HFF-Myc (cell line): Measurements from ENCODE around the gene QKI.

Source experiments
- DNase-seq: peaks from one replicate; pipeline ENCODE4 v3.0.0-alpha.2; 2011; ENCODE audit warnings: low read depth; ENCODE audit errors: extremely low read depth
- H3K4me3 ChIP-seq: replicated peaks from 2 replicates; pipeline ENCODE4 v1.5.1; 2011; ENCODE audit warnings: low read depth, mild to moderate bottlenecking, control low read depth, low read length
- CTCF ChIP-seq: IDR thresholded peaks from 2 replicates; pipeline ENCODE4 v1.5.1; 2012; ENCODE audit warnings: mild to moderate bottlenecking, low read depth, low read length, control low read depth; ENCODE audit errors: missing control alignments

The QKI gene

GRCh38 chr6:163398115-163398514 is 16.4 kb upstream of the QKI start:
- no peak for TF ChIP-seq CTCF
- no peak for DNase-seq
- H3K4me3 ChIP-seq, result no peak overlapping the region

DNA sequence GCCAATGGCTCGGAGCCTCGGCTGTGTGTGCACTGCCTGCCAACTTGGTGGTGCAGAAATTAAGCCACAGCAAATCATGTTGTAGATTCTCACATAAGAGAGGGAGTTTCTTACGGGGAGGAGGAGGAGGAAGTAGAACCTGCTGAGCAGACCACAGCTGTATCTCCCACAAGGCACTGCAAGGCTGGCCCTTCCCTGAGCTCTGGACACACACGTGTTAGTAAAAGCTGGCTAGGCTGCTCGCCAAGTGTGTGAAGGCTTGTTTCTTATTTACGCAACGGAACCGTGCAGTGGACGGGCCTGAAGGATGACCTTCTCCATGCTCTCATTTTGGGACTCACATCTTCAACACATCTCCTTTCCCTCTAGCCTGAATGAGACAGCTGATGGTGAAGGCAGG is 15.7 kb upstream of the QKI start:
- no peak overlapping the region for H3K4me3 ChIP-seq
- no peak for TF ChIP-seq CTCF
- no peak for DNase-seq

- no peak overlapping the region for H3K4me3 ChIP-seq
- no peak for DNase-seq
- TF ChIP-seq CTCF, result no peak
Observed at GRCh38 chr6:163400509-163400908, 14.0 kb upstream of the QKI start.

- H3K4me3 ChIP-seq, result no peak overlapping the region
- no peak for DNase-seq
- TF ChIP-seq CTCF, result no peak
Observed at GRCh38 chr6:163401039-163401885, 13.3 kb upstream of the QKI start.

DNA sequence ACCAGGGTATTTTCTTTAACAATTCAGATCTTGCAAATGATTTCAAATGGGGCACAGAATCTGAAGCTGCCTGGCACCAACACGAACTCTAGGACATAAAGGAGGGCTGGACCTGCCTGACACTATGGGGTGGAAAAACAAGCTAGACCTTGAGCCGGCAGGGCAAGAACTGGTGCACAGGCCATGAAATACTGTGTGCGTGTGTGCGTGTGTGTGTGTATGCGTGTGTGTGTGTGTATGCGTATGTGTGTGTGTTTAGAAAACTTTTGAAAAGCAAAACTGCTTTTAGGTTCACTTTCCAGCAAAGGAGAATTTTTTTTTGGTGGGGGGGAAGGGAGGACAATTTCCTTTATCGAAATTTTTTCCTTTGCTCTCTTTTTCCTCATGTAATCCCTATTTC is 11.9 kb upstream of the QKI start:
- no peak overlapping the region for H3K4me3 ChIP-seq
- TF ChIP-seq CTCF, result no peak
- no peak for DNase-seq

- TF ChIP-seq CTCF, result no peak
- no peak for DNase-seq
- no peak overlapping the region for H3K4me3 ChIP-seq
Observed at GRCh38 chr6:163404825-163405265, 9.7 kb upstream of the QKI start.
